Measurements from ENCODE around the gene SUGCT. TPM values are rescaled to one million over a fixed set of nuclear protein-coding genes. Genes with fewer than 3 reads are reported as not detected.
A peak's percentile ranks its signal among the peaks of the same experiment; 100 is the strongest.

Gene SUGCT
- total and polyA plus RNA-seq, 2 of the 13 experiments (the other 11 are each of a cell fraction or from before 2014, with no cell fraction given): 10.1 to 22.2 TPM

- TF ChIP-seq ZNF484 (CRISPR knock-in tag; IDR thresholded peaks at IDR 0.05; ENCODE audit: borderline replicate concordance, low read depth): no peak
- no peak for TF ChIP-seq CBX5 (CRISPR knock-in tag; IDR thresholded peaks at IDR 0.05; ENCODE audit: borderline replicate concordance)
- no peak for TF ChIP-seq MXD4 (CRISPR knock-in tag; IDR thresholded peaks at IDR 0.05)
- TF ChIP-seq ARID3A (IDR thresholded peaks at IDR 0.05; ENCODE audit: low read depth, low read length): no peak
- TF ChIP-seq ATF7 (IDR thresholded peaks at IDR 0.05): no peak
- TF ChIP-seq ATF7 (CRISPR knock-in tag; IDR thresholded peaks at IDR 0.05): no peak
- no peak for TF ChIP-seq MTERF4 (CRISPR knock-in tag; IDR thresholded peaks at IDR 0.05)
- TF ChIP-seq DMTF1 (CRISPR knock-in tag; IDR thresholded peaks at IDR 0.05): no peak
- peak; percentile 87; the same call in 1 of the 2 replicates for TF ChIP-seq ZNF292 (CRISPR knock-in tag; IDR thresholded peaks at IDR 0.05; ENCODE audit: borderline replicate concordance, low read depth)
- peak; percentile 95 for TF ChIP-seq HOMEZ (CRISPR knock-in tag; IDR thresholded peaks at IDR 0.05; ENCODE audit: low read depth)
- 0 out of 2 replicates have a peak, but pooled peaks have one; percentile 28 for TF ChIP-seq ZNF414 (CRISPR knock-in tag; IDR thresholded peaks at IDR 0.05)
- TF ChIP-seq NR2F6 (IDR thresholded peaks at IDR 0.05): no peak
- TF ChIP-seq NR2F6 (CRISPR knock-in tag; IDR thresholded peaks at IDR 0.05): 0 out of 2 replicates have a peak, but pooled peaks have one; percentile 45
- TF ChIP-seq FOXP1 (IDR thresholded peaks at IDR 0.05): no peak
- no peak; the same call in 1 of the 2 replicates for TF ChIP-seq FOXP1 (CRISPR knock-in tag; IDR thresholded peaks at IDR 0.05)
- TF ChIP-seq USF2 (IDR thresholded peaks at IDR 0.05; ENCODE audit: low read depth, low read length): no peak
- TF ChIP-seq USF2 (CRISPR knock-in tag; IDR thresholded peaks at IDR 0.05; ENCODE audit: borderline replicate concordance): no peak
- TF ChIP-seq NCOR1 (IDR thresholded peaks at IDR 0.05; ENCODE audit: borderline replicate concordance, low read length): peak; percentile 84; the same call in 1 of the 2 replicates
- TF ChIP-seq GLI4 (CRISPR knock-in tag; IDR thresholded peaks at IDR 0.05; ENCODE audit: borderline replicate concordance): no peak
Observed at GRCh38 chr7:40470091-40470592, 335.3 kb downstream of the SUGCT start (continued).
